WERI-Rb-1 (cell line): ENCODE measurements around the gene IGF2.

Experiments
- DNase-seq: peaks from one replicate; pipeline ENCODE4 v3.0.0-alpha.2; 2020
- H3K27ac ChIP-seq: fragments of 250-450 bp; sonication (Bioruptor Pico); 2 replicates; pipeline ENCODE4 v1.5.1; 2020; ENCODE audit warnings: mild to moderate bottlenecking, moderate library complexity
- H3K27me3 ChIP-seq: fragments of 250-450 bp; sonication (Bioruptor Pico); 2 replicates; pipeline ENCODE4 v1.5.1; 2021; ENCODE audit warnings: mild to moderate bottlenecking, low read depth, moderate library complexity; ENCODE audit not compliant: insufficient read depth, severe bottlenecking
- H3K36me3 ChIP-seq: fragments of 250-450 bp; sonication (Bioruptor Pico); 2 replicates; pipeline ENCODE4 v1.5.1; 2020; ENCODE audit warnings: mild to moderate bottlenecking, moderate library complexity
- H3K4me3 ChIP-seq: 2 replicates; pipeline ENCODE4 v1.5.1; 2011; ENCODE audit warnings: low read depth, mild to moderate bottlenecking, control low read depth, low read length
- H3K9me3 ChIP-seq: fragments of 250-450 bp; sonication (Bioruptor Pico); 2 replicates; pipeline ENCODE4 v1.5.1; 2021; ENCODE audit warnings: mild to moderate bottlenecking, moderate library complexity; ENCODE audit not compliant: severe bottlenecking
- CTCF ChIP-seq: IDR thresholded peaks from 2 replicates; pipeline ENCODE4 v1.5.1; 2011; ENCODE audit warnings: low read depth, mild to moderate bottlenecking, control low read depth, inconsistent platforms, low read length

Gene IGF2

GRCh38 chr11:2139123-2139521, at the start of gene IGF2:
TSS of gene IGF2 (minus strand) at chr11:2139389. CDS start at chr11:2135523, 3,866 bp downstream.
- Histone ChIP-seq H3K9me3 (no peaks in the 10 kb centered on the region), H3K36me3 (no peaks in the 10 kb centered on the region), H3K27me3 (peaks cover 87% of the 10 kb centered on the region), H3K27ac (no peak within 1 kb of the TSS), H3K4me3 (no peak within 1 kb of the TSS)
- no peak for DNase-seq
- TF ChIP-seq CTCF = no peak

DNA sequence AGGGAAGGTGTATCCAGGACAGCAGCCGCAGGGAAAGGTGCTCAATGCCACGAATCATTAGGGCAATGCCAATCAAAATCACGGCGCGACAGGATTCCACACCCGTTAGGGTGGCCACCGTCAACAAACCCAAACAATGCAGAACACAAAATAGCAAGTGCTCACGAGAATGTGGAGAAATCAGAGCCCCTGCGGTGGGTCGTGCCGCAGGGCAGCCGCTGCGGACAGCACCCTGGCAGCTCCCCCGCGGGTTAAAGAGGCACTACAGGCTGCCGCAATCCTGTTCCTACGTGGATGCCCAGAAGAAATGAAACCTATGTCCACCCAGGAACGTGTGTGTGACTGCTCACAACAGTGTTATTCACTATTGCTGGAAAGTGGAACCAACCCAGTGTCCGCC, 49.6 kb upstream of the IGF2 start:
- no peak for TF ChIP-seq CTCF
- Histone ChIP-seq H3K27me3 (peaks cover 2% of the 10 kb centered on the region), H3K4me3 (no peak overlapping the region), H3K27ac (no peak overlapping the region), H3K9me3 (no peaks in the 10 kb centered on the region), H3K36me3 (no peaks in the 10 kb centered on the region)
- no peak for DNase-seq

- no peaks in the 10 kb centered on the region for H3K36me3 ChIP-seq
- H3K9me3 ChIP-seq = no peaks in the 10 kb centered on the region
- H3K4me3 ChIP-seq = no peak overlapping the region
- H3K27me3 ChIP-seq = peaks cover 2% of the 10 kb centered on the region
- no peak overlapping the region for H3K27ac ChIP-seq
- DNase-seq = no peak
- no peak for TF ChIP-seq CTCF
These were observed 48.1 kb upstream of the IGF2 start for GRCh38 chr11:2187280-2187707.

GRCh38 chr11:2186669-2187279, 47.6 kb upstream of the IGF2 start:
- DNase-seq = peak; percentile 60
- no peak overlapping the region for H3K4me3 ChIP-seq
- H3K27me3 ChIP-seq = peaks cover 2% of the 10 kb centered on the region
- TF ChIP-seq CTCF = peak; percentile 79
- no peaks in the 10 kb centered on the region for H3K36me3 ChIP-seq
- H3K27ac ChIP-seq = no peak overlapping the region
- no peaks in the 10 kb centered on the region for H3K9me3 ChIP-seq

GRCh38 chr11:2185324-2186085, 46.3 kb upstream of the IGF2 start:
- no peak for DNase-seq
- Histone ChIP-seq H3K9me3 (no peaks in the 10 kb centered on the region), H3K36me3 (no peaks in the 10 kb centered on the region), H3K27me3 (peaks cover 2% of the 10 kb centered on the region), H3K4me3 (no peak overlapping the region), H3K27ac (no peak overlapping the region)
- no peak for TF ChIP-seq CTCF
